Osteoblast (primary cell): ENCODE results near the gene GORASP1. TPM values are rescaled to one million over a fixed set of nuclear protein-coding genes. Genes with fewer than 3 reads are reported as not detected.
A peak's percentile ranks its signal among the peaks of the same experiment; 100 is the strongest.

Experiments used
- DNase-seq: peaks from one replicate; pipeline ENCODE4 v3.0.0; 2011; ENCODE audit warnings: low spot score, mixed read lengths; ENCODE audit not compliant: insufficient read length; ENCODE audit errors: missing footprints
- H2AFZ ChIP-seq: 2 replicates; pipeline ENCODE4 v1.6.0; 2011; ENCODE audit warnings: mild to moderate bottlenecking, low read length
- H3K27ac ChIP-seq: 2 replicates; pipeline ENCODE4 v1.5.1; 2011; ENCODE audit warnings: mild to moderate bottlenecking, low read depth, low read length, moderate library complexity
- H3K27me3 ChIP-seq: 2 replicates; pipeline ENCODE4 v1.6.0; 2012; ENCODE audit warnings: mild to moderate bottlenecking, control low read depth, inconsistent platforms, low read length, moderate library complexity; ENCODE audit not compliant: insufficient read depth
- H3K36me3 ChIP-seq: 2 replicates; pipeline ENCODE4 v1.5.1; 2011; ENCODE audit warnings: mild to moderate bottlenecking, low read length, control low read depth, moderate library complexity; ENCODE audit not compliant: insufficient read depth
- H3K4me1 ChIP-seq: 2 replicates; pipeline ENCODE4 v1.5.1; 2011; ENCODE audit warnings: mild to moderate bottlenecking, low read length, control low read depth, moderate library complexity; ENCODE audit not compliant: insufficient read depth
- H3K4me2 ChIP-seq: 2 replicates; pipeline ENCODE4 v1.6.0; 2011; ENCODE audit warnings: mild to moderate bottlenecking, low read length; ENCODE audit not compliant: insufficient read depth
- H3K4me3 ChIP-seq: fragments of 200-600 bp; sonication (generic); 3 replicates; pipeline ENCODE4 v1.5.1; 2012; ENCODE audit warnings: mild to moderate bottlenecking, low read length, inconsistent platforms; ENCODE audit not compliant: insufficient read depth
- H3K79me2 ChIP-seq: 2 replicates; pipeline ENCODE4 v1.6.0; 2012; ENCODE audit warnings: mild to moderate bottlenecking, low read length, control low read depth, inconsistent platforms; ENCODE audit not compliant: insufficient read depth
- H3K9me3 ChIP-seq: 2 replicates; pipeline ENCODE4 v1.5.1; 2011; ENCODE audit warnings: low read depth, low read length, control low read depth
- H4K20me1 ChIP-seq: 2 replicates; pipeline ENCODE4 v1.6.0; 2012; ENCODE audit warnings: mild to moderate bottlenecking, low read length, control low read depth; ENCODE audit not compliant: insufficient read depth
- CTCF ChIP-seq: IDR thresholded peaks from 2 replicates; pipeline ENCODE4 v1.5.1; 2011; ENCODE audit warnings: mild to moderate bottlenecking, low read depth, low read length, moderate library complexity; ENCODE audit errors: extremely low read depth
- total RNA-seq: library from RNA; depleted of rRNA; stranded (reverse); fragments of >200 nt; gene quantifications from 2 replicates; pipeline ENCODE4 v1.2.3, GENCODE V29; 2012

The GORASP1 gene
- total RNA-seq, 1 donor = 46.0 TPM

GRCh38 chr3:39095778-39096177 is 11.6 kb downstream of the GORASP1 start:
- peaks cover 86% of the 10 kb centered on the region for H3K36me3 ChIP-seq

GRCh38 chr3:39094851-39095677 is 12.4 kb downstream of the GORASP1 start:
- no peak overlapping the region for H3K4me3 ChIP-seq
- H3K9me3 ChIP-seq = no peaks in the 10 kb centered on the region
- H2AFZ ChIP-seq = no peak overlapping the region
- H3K4me2 ChIP-seq = no peak overlapping the region
- peaks cover 85% of the 10 kb centered on the region for H3K36me3 ChIP-seq
- peaks cover 7% of the 10 kb centered on the region for H4K20me1 ChIP-seq
- no peaks in the 10 kb centered on the region for H3K4me1 ChIP-seq
- DNase-seq = no peak
- no peak for TF ChIP-seq CTCF
- no peak overlapping the region for H3K27ac ChIP-seq
- no peaks in the 10 kb centered on the region for H3K27me3 ChIP-seq
- H3K79me2 ChIP-seq = peaks cover 3% of the 10 kb centered on the region

More at GRCh38 chr3:39095778-39096177, 11.6 kb downstream of the GORASP1 start:
- H3K9me3 ChIP-seq = no peaks in the 10 kb centered on the region
- TF ChIP-seq CTCF = no peak
- H3K4me3 ChIP-seq = no peak overlapping the region
- H4K20me1 ChIP-seq = peaks cover 13% of the 10 kb centered on the region
- H3K79me2 ChIP-seq = peaks cover 8% of the 10 kb centered on the region
- no peak overlapping the region for H2AFZ ChIP-seq
- no peaks in the 10 kb centered on the region for H3K4me1 ChIP-seq
- H3K4me2 ChIP-seq = no peak overlapping the region
- no peak overlapping the region for H3K27ac ChIP-seq
- DNase-seq = no peak
- H3K27me3 ChIP-seq = no peaks in the 10 kb centered on the region

GRCh38 chr3:39090922-39091321 is 16.5 kb downstream of the GORASP1 start:
- Histone ChIP-seq H3K36me3 (peaks cover 72% of the 10 kb centered on the region), H3K9me3 (no peaks in the 10 kb centered on the region), H3K4me3 (no peak overlapping the region), H3K79me2 (no peaks in the 10 kb centered on the region), H3K27me3 (no peaks in the 10 kb centered on the region), H3K27ac (no peak overlapping the region), H4K20me1 (peaks cover 2% of the 10 kb centered on the region), H3K4me1 (no peaks in the 10 kb centered on the region), H3K4me2 (no peak overlapping the region), H2AFZ (no peak overlapping the region)
- peak; percentile 51 for DNase-seq
- no peak for TF ChIP-seq CTCF

- Histone ChIP-seq H3K4me1 (no peaks in the 10 kb centered on the region), H3K4me2 (no peak overlapping the region), H3K9me3 (no peaks in the 10 kb centered on the region), H3K4me3 (no peak overlapping the region), H3K27me3 (no peaks in the 10 kb centered on the region), H3K27ac (no peak overlapping the region), H2AFZ (no peak overlapping the region), H3K36me3 (peaks cover 59% of the 10 kb centered on the region), H4K20me1 (peaks cover 2% of the 10 kb centered on the region), H3K79me2 (no peaks in the 10 kb centered on the region)
- DNase-seq = no peak
- TF ChIP-seq CTCF = no peak
These were observed 18.5 kb downstream of the GORASP1 start for GRCh38 chr3:39088889-39089288.
